Esophagus squamous epithelium (tissue), 4 donors: ENCODE data around the gene RXRG.

Experiments
- CTCF ChIP-seq, 6 experiments: fragments of 450-650 bp in 4 of 6; fragments of 200-600 bp in 2 of 6; sonication (generic) in 2 of 6; IDR thresholded peaks; one replicate each; pipeline ENCODE4 v1.5.1; 2016 to 2019; ENCODE audit warnings: antibody characterized with exemption in 6 of 6, mild to moderate bottlenecking in 4 of 6, moderate library complexity in 4 of 6
- POLR2A ChIP-seq, 4 donors: fragments of 450-650 bp; IDR thresholded peaks; one replicate each; pipeline ENCODE4 v1.6.1; 2017; ENCODE audit warnings: antibody characterized with exemption in 4 of 4, mild to moderate bottlenecking in 4 of 4, moderate library complexity in 3 of 4

DNA sequence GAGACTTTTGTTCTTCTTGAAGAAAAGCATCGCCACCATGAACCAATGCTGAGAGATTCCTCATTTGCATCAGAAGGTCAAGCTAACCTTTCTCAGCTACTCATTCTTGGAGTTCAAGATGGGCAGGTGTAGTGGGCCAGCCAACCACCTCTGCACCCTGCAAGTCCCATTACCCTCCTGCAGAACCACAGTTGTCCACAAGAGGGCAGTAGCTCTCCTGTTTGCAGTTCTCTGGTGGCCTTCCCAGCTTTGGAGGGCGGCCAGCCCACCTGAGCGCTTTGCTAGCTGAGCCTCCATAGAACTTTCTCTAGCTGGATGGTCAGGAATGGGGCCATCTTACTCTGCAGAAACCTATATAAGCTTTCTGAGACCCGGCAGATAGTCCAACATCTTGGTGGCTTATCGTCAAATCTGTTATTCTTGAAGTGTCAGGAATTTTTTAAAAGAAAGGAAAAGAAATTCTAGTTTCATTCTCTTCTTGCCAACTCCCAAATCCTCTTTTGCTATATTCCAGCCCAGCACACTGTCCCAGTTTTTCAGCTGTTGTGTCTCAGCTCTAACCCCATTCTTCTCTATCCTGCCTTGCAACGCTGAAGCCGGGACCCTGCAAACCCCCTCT is 77.4 kb downstream of the RXRG start:
- TF ChIP-seq CTCF (IDR thresholded peaks at IDR 0.05) (peak; percentile 77 to 97 (median 88)), POLR2A (IDR thresholded peaks at IDR 0.05) (no peak)
